Activated CD8-positive, alpha-beta memory T cell treated with anti-CD3 and anti-CD28 coated beads for 4 hours (primary cell): ENCODE data around the gene DOCK6.
A peak's percentile ranks its signal among the peaks of the same experiment; 100 is the strongest.

Experiments
- DNase-seq, 2 donors: peaks; one replicate each; pipeline ENCODE4 v3.0.0-alpha.2; 2020; ENCODE audit warnings: low read depth in 2 of 2

The DOCK6 gene, protein sequence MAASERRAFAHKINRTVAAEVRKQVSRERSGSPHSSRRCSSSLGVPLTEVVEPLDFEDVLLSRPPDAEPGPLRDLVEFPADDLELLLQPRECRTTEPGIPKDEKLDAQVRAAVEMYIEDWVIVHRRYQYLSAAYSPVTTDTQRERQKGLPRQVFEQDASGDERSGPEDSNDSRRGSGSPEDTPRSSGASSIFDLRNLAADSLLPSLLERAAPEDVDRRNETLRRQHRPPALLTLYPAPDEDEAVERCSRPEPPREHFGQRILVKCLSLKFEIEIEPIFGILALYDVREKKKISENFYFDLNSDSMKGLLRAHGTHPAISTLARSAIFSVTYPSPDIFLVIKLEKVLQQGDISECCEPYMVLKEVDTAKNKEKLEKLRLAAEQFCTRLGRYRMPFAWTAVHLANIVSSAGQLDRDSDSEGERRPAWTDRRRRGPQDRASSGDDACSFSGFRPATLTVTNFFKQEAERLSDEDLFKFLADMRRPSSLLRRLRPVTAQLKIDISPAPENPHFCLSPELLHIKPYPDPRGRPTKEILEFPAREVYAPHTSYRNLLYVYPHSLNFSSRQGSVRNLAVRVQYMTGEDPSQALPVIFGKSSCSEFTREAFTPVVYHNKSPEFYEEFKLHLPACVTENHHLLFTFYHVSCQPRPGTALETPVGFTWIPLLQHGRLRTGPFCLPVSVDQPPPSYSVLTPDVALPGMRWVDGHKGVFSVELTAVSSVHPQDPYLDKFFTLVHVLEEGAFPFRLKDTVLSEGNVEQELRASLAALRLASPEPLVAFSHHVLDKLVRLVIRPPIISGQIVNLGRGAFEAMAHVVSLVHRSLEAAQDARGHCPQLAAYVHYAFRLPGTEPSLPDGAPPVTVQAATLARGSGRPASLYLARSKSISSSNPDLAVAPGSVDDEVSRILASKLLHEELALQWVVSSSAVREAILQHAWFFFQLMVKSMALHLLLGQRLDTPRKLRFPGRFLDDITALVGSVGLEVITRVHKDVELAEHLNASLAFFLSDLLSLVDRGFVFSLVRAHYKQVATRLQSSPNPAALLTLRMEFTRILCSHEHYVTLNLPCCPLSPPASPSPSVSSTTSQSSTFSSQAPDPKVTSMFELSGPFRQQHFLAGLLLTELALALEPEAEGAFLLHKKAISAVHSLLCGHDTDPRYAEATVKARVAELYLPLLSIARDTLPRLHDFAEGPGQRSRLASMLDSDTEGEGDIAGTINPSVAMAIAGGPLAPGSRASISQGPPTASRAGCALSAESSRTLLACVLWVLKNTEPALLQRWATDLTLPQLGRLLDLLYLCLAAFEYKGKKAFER (N-terminal part only)

GRCh38 chr19:11261971-11262839 lies at the start of gene DOCK6:
Gene DOCK6 (minus strand): TSS chr19:11262524. CDS start chr19:11262440, 84 bp downstream.
- DNase-seq = no peak

DNA sequence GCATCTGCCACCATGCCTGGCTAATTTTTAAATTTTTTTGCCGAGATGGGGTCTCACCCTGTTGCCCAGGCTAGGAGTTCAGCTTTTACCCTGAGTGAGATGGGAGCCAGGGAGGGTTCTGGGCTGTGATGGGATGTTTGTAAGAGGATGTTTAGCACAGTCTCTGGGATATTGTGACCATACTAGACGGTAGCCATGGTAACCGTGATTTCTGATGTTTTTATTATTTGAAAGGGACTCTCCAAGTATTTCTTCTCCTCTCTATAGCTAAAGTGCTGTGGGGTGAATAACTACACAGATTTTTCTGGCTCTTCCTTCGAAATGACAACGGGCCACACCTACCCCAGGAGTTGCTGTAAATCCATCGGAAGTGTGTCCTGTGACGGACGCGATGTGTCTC lies 44.0 kb upstream of the DOCK6 start:
- DNase-seq = no peak

GRCh38 chr19:11304936-11305335 lies 42.6 kb upstream of the DOCK6 start:
- DNase-seq = no peak

DNA sequence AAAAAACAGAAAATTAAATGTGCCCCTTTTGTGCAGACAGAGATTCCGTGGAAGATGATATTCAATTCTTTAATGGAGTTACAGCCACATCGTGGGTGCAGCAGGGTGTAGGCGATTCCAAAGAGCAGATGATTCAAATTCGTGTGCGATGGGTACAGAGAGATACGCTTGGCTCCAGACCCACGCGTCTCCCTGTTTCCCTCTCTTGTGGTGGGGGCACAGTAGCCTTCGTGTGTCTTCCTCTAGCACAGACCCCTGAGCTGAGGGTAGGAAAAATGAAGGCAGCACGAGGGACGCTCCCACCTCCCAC lies 38.4 kb upstream of the DOCK6 start:
- DNase-seq = no peak

DNA sequence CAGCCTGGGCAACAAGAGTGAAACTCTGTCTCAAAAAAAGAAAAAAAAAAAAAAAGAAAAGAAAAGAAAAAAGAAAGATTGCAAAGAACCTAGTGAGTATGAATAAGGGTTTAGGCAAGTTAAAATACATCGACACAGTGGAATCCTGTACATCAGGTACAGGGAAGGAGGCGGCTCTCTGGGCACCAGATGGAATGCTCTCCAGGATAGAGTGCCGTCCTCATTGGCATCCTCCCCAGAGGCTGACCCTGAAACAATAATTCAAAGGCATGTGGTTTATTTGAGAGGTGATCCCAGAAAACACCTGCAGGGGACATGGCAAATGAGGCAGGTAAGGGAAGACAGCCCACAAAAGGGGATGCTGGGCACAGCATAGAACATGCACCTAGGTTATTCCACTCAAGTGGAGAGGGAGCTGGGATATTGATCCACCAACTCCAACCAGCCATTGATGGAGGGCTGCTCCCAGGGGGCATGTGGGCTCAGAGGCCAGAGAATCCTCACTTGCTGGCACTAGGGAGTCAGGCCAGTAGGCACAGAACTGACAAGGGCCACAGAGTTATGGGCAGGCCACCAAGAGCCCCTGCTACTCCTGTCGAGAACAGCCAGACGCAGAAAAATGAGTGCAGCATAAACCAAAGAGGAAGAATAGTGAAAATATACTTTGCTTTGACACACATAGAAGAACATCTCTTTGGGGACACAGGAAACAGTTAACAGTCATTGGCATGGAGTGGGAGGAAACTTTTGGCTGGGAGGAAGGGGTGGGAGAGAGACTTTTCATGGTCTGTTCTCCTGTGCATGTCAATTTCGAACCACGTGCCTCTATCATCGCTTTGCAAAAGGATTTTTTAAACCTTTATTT lies 37.9 kb upstream of the DOCK6 start:
- no peak for DNase-seq

- DNase-seq = no peak
Observed at GRCh38 chr19:11296264-11296663, 33.9 kb upstream of the DOCK6 start.

GRCh38 chr19:11295665-11296245 lies 33.4 kb upstream of the DOCK6 start, which contains the start of gene TSPAN16:
Gene TSPAN16 (plus strand): TSS chr19:11296160. CDS start chr19:11296298, 138 bp downstream.
- DNase-seq = no peak

DNA sequence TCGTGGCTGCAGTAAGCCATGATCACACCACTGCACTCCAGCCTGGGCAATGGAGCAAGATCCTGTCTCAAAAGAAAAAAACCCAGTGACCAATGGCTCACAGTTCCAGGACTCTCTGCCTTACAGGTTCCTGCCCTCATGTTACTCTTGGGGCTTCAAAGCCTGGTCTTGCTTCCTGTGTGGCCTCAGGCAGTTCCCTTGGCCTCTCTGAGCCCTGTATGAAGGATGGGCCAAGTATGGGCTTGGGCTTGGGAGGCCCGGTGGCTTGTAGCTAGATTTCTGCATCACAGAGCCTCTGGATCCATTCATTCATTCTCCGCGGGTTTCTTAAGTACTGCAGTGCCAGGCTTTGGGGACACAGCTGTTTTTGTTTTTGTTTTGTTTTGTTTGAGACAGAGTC lies 32.9 kb upstream of the DOCK6 start:
- no peak for DNase-seq

- peak; percentile 47 to 51 for DNase-seq
Observed at GRCh38 chr19:11293433-11294389, 31.4 kb upstream of the DOCK6 start.

DNA sequence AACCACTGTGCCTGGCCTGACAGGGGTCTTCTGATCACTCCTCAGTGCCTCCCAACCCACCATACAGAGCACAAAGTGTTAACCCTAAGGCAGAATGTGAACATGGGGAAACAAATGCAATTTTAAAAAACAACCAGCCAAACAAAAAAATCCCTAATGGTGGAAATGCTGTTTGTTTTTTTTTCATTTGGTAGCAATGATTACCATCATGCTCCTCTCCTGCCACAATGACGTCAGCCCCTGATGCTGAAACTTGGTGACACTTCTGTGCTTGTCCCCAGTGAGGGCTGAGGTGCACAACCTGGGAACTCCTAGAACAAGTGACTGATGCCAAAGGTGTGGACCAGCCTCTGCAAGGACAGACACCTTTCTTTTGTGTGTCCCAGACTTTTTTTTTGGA lies 29.7 kb upstream of the DOCK6 start:
- no peak for DNase-seq

GRCh38 chr19:11291415-11291814 lies 29.1 kb upstream of the DOCK6 start:
- no peak for DNase-seq

GRCh38 chr19:11290256-11290655 lies 27.9 kb upstream of the DOCK6 start:
- DNase-seq = no peak

- no peak for DNase-seq
Observed at GRCh38 chr19:11288349-11288748, 26.0 kb upstream of the DOCK6 start.

DNA sequence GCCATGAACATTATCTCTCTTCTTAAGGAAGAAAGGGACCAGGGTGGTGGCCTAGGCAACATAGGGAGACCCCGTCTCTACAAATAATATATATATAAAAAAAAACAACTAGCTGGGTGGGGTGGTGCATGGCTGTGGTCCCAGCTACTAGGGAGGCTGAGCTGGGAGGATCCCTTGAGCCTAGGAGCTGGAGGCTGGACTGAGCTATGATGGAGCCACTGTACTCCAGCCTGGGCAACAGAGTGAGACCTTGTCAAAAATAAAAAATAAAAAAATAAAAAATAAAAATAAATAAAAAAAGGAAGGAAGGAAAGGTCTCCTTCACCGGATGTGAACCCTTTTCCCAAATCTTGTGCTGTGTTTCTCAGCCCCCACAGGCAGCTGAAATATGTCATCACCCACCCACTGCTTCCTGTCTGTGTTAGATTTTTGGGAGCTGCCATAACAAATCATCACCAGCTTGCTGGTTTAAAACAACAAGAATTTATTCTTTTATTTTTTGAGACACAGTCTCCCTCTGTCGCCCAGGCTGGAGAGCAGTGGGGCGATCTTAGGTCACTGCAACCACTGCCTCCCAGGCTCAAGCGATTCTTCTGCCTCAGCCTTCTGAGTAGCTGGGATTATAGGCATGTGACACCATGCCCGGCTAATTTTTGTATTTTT lies 24.1 kb upstream of the DOCK6 start:
- DNase-seq = no peak

DNA sequence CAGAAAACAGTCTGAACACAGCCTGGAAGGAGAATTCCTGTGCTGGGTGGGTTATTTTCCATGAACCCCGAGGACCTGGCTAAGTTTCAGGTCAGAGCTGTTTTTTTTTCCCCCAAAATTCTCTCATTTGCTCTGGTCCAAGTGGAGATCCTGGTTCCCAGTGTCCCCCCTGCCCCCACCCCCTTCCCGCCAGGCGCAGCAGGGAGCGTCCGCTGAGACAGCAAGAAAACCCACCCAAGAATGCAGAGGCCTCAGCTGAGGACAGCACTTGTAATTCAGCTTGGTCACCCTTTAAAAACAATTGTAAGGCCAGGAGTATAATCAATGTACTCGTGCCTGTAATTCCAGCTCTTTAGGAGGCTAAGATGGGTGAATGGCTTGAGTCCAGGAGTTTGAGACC lies 22.2 kb upstream of the DOCK6 start:
- no peak for DNase-seq

GRCh38 chr19:11281356-11282049 lies 19.2 kb upstream of the DOCK6 start:
- no peak for DNase-seq

DNA sequence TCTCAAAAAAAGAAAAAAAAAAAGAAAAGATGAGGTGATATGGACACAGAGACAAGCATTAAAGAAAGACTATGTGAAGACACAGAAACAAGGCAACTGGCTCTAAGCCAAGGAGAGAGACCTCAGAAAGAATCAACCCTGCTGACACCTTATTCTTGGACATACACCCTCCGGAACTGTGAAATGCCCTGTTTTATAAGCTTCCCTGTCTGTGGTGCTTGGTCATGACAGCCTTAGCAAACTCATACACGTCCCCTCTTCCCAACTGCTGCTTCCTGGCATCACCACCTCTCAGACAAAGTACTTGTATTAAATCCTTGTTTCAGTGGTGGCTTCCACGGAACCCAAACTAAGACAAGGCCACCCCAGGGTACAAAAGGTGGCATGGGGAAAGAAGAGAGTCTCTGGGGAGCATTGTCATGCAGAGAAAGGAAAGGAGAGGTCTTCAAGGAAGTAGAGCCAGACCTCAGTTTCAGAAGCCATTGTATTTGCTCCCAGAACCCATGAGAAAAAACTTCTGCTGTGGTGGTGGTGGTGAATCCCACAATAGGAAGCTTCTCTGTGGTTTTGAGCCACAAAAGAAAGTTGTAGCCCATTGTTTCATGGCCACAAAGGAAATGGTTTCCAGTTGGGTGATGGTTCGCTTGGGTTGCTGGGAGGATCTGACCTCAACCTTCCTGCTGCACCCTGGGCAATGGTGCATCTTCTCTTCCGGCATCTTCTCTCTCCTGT lies 17.3 kb upstream of the DOCK6 start:
- DNase-seq = no peak
